Mesothelial cell of epicardium (in vitro differentiated cells): Measurements from ENCODE around the gene CHL1. TPM values are rescaled to one million over a fixed set of nuclear protein-coding genes. Genes with fewer than 3 reads are reported as not detected.

Experiments
- DNase-seq, 2 experiments: peaks; one replicate each; pipeline ENCODE4 v3.0.0; 2021; ENCODE audit warnings: low spot score in 2 of 2; ENCODE audit not compliant: unreplicated experiment in 2 of 2
- H3K27ac Mint-ChIP-seq: 2 replicates; pipeline ENCODE4 v1.8.0; 2021; ENCODE audit warnings: mixed read lengths
- H3K27me3 Mint-ChIP-seq: 2 replicates; pipeline ENCODE4 v1.8.0; 2021; ENCODE audit warnings: low read depth, mixed read lengths
- H3K36me3 Mint-ChIP-seq: 2 replicates; pipeline ENCODE4 v1.8.0; 2021; ENCODE audit warnings: mixed read lengths
- H3K4me1 Mint-ChIP-seq: 2 replicates; pipeline ENCODE4 v1.8.0; 2021; ENCODE audit warnings: mixed read lengths
- H3K4me3 Mint-ChIP-seq: 2 replicates; pipeline ENCODE4 v1.8.0; 2021; ENCODE audit warnings: mild to moderate bottlenecking, moderate library complexity, mixed read lengths
- H3K9me3 Mint-ChIP-seq: 2 replicates; pipeline ENCODE4 v1.8.0; 2021; ENCODE audit warnings: mixed read lengths
- CTCF ChIP-seq: fragments of 200-600 bp; sonication (generic); IDR thresholded peaks from one replicate; pipeline ENCODE4 v1.5.0; 2021; ENCODE audit warnings: antibody characterized with exemption; ENCODE audit not compliant: unreplicated experiment
- total RNA-seq: library from RNA; stranded (reverse); gene quantifications from 3 replicates; pipeline ENCODE4 v1.2.1, GENCODE V29; 2021

Gene CHL1
- total RNA-seq, 1 donor from 2014 or later: not detected

DNA sequence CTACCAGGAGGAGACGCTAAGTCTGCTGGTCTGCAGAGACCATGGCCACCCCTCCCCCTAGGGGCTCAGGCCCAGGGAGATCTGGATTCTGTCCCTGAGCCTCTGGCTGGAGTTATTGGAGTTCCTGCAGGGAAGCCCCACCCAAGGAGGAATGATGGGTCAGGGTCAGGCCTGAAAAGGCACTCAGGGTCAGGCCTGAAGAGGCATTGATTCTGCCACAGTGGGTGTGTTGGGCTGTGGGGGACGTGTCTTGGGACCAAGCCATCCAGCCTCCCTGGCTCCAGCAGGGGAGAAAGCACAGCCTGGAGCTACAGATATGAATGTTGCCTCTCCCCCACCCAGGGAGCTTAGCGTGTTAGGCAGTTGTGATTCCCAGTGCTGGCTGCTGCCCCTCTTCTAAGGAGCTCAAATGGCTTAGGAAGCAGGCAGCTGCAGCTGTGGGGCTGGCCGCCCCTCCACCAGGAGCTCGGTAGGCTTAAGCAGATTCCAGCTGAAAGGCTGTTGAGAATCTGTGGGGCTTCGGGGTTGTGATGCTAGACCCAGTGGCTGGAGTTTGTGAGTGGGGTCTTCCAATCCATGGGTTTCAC lies 176.7 kb downstream of the CHL1 start:
- H3K4me3 Mint-ChIP-seq: no peak overlapping the region
- no peaks in the 10 kb centered on the region for H3K4me1 Mint-ChIP-seq
- H3K27me3 Mint-ChIP-seq: peaks cover 37% of the 10 kb centered on the region
- H3K36me3 Mint-ChIP-seq: no peaks in the 10 kb centered on the region
- H3K27ac Mint-ChIP-seq: no peak overlapping the region
- H3K9me3 Mint-ChIP-seq: peaks cover 24% of the 10 kb centered on the region
- no peak for TF ChIP-seq CTCF
- no peak for DNase-seq

DNA sequence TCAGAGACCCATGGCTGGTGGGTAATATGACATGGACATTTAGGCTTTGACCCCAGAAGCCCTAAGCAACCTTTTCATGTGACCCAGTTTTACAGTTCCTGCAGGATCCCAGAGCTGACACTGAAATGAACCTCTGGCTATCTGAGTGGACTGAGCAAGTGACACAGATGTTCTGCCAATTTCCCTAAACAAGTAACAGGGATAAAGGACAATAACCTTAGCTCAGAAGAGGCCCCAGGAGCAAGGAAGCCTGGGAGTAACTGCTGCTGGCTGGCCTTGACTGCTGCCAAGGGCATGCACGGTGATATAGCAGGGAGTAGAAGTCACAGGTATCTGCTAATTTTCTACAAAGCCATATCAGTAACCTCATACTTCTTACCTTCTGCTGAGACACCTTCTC lies 177.9 kb downstream of the CHL1 start:
- Mint-ChIP-seq H3K27ac (no peak overlapping the region), H3K4me1 (no peaks in the 10 kb centered on the region), H3K36me3 (no peaks in the 10 kb centered on the region), H3K9me3 (peaks cover 14% of the 10 kb centered on the region), H3K4me3 (no peak overlapping the region), H3K27me3 (peaks cover 44% of the 10 kb centered on the region)
- no peak for TF ChIP-seq CTCF
- no peak for DNase-seq

DNA sequence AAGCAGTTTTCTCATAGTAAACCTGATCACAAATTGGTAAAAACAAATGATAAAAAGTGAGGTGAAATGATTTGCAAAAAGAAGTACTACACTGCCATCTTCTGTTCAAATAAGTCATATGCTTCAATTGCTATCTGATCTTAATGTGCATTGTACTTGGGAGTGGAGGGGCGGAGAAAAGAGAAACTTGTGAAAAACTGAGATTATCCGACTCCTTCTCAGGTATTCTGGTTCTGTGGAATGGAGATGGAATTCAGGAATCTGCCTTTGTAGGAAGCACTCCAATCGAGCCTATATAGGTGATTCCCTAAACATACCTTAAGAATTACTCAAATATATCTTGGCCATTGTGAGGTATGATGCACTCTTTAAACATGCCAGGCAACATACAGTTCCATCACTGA lies 180.6 kb downstream of the CHL1 start:
- TF ChIP-seq CTCF: peak; percentile 42
- DNase-seq: no peak
- peaks cover 54% of the 10 kb centered on the region for H3K27me3 Mint-ChIP-seq
- no peak overlapping the region for H3K27ac Mint-ChIP-seq
- no peaks in the 10 kb centered on the region for H3K36me3 Mint-ChIP-seq
- no peak overlapping the region for H3K4me3 Mint-ChIP-seq
- H3K9me3 Mint-ChIP-seq: no peaks in the 10 kb centered on the region
- no peaks in the 10 kb centered on the region for H3K4me1 Mint-ChIP-seq

GRCh38 chr3:380801-381200 lies 184.2 kb downstream of the CHL1 start:
- Mint-ChIP-seq H3K4me3 (no peak overlapping the region), H3K27ac (no peak overlapping the region), H3K4me1 (no peaks in the 10 kb centered on the region), H3K27me3 (peaks cover 39% of the 10 kb centered on the region), H3K9me3 (no peaks in the 10 kb centered on the region), H3K36me3 (no peaks in the 10 kb centered on the region)
- DNase-seq: no peak
- no peak for TF ChIP-seq CTCF

GRCh38 chr3:385151-385550 lies 188.6 kb downstream of the CHL1 start:
- TF ChIP-seq CTCF: no peak
- peaks cover 18% of the 10 kb centered on the region for H3K27me3 Mint-ChIP-seq
- no peaks in the 10 kb centered on the region for H3K4me1 Mint-ChIP-seq
- no peak overlapping the region for H3K27ac Mint-ChIP-seq
- no peaks in the 10 kb centered on the region for H3K9me3 Mint-ChIP-seq
- no peak overlapping the region for H3K4me3 Mint-ChIP-seq
- DNase-seq: no peak
- H3K36me3 Mint-ChIP-seq: no peaks in the 10 kb centered on the region

DNA sequence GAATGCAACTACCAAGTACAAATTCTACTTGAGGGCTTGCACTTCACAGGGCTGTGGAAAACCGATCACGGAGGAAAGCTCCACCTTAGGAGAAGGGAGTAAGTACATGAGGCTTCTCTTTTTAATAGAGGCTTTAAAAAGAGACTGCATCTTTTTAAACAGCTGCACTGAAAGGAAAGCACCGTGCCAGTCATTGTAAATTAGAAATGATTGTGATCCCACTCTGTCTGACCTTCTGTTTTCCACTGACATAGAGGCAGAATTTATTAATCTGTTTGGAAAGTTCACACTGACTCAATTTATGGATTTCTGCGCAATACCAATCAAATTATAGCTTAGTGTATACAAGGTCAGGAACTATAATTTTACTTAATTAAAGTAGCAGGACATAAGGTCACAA lies 198.2 kb downstream of the CHL1 start:
- Mint-ChIP-seq H3K27me3 (peaks cover 33% of the 10 kb centered on the region), H3K36me3 (no peaks in the 10 kb centered on the region), H3K27ac (no peak overlapping the region), H3K4me3 (no peak overlapping the region), H3K9me3 (peaks cover 3% of the 10 kb centered on the region), H3K4me1 (no peaks in the 10 kb centered on the region)
- DNase-seq: no peak
- TF ChIP-seq CTCF: no peak
